T-cell (primary cell): ENCODE results near the gene FBXO4. TPM values are rescaled to one million over a fixed set of nuclear protein-coding genes. Genes with fewer than 3 reads are reported as not detected.
"Not testable (repeated sequence)": the region's sequence is repeated elsewhere in the genome, so short reads cannot be mapped to it uniquely, and the experiment has no call there.

Experiments used
- ATAC-seq, 4 experiments: fragments of 200-7000 bp in 3 of 4; fragments of 150-1000 bp in 1 of 4; cut with Tn5 transposase; replicated peaks in 1 of 4; 1 replicate in 3 of 4; 2 replicates in 1 of 4; pipeline ENCODE4 v1.10.0; 2021; ENCODE audit warnings: moderate library complexity in 3 of 4, mild to moderate bottlenecking in 2 of 4, moderate number of reproducible peaks in 1 of 4
- CTCF ChIA-PET, 2 donors: fragments of 300-600 bp; sonication (Branson Sonifier 250); formaldehyde crosslinking; loops; one replicate each; lab custom pipeline; 2022; ENCODE audit warnings: antibody characterized with exemption in 2 of 2; lab: Charles Lee
- POLR2A ChIA-PET, 2 donors: fragments of 300-600 bp; sonication (Branson Sonifier 250); formaldehyde crosslinking; loops; one replicate each; lab custom pipeline; 2022; ENCODE audit warnings: antibody characterized with exemption in 2 of 2; lab: Charles Lee
- DNase-seq, 35 experiments: peaks; one replicate each; pipeline versions ENCODE4 v3.0.0 to v3.0.0-alpha.2; 2013 to 2023
- H3K27ac ChIP-seq: one replicate; pipeline ENCODE4 v1.5.1; 2013; ENCODE audit warnings: low read length
- H3K27me3 ChIP-seq, 2 experiments: replicated peaks in 1 of 2; 1 replicate in 1 of 2; 2 replicates in 1 of 2; pipeline versions ENCODE4 v1.6.1 to v1.7.0; 2013; ENCODE audit warnings: low read length in 1 of 2, mixed read lengths in 1 of 2; ENCODE audit not compliant: control insufficient read depth in 2 of 2, insufficient read depth in 2 of 2; ENCODE audit errors: extremely low read depth in 1 of 2
- H3K36me3 ChIP-seq, 2 donors: 1 replicate in 1 of 2; 2 replicates in 1 of 2; pipeline versions ENCODE4 v1.6.1 to v1.7.0; 2013; ENCODE audit warnings: low read length in 1 of 2; ENCODE audit not compliant: control insufficient read depth in 2 of 2, insufficient read depth in 1 of 2; ENCODE audit errors: extremely low read depth in 1 of 2
- H3K4me1 ChIP-seq, 2 experiments: 1 replicate in 1 of 2; 2 replicates in 1 of 2; pipeline versions ENCODE4 v1.6.1 to v1.7.0; 2013; ENCODE audit warnings: low read length in 2 of 2, mixed read lengths in 1 of 2; ENCODE audit not compliant: insufficient read depth in 2 of 2, control insufficient read depth in 1 of 2; ENCODE audit errors: extremely low read depth in 1 of 2
- H3K4me3 ChIP-seq, 2 donors: 1 replicate in 1 of 2; 2 replicates in 1 of 2; pipeline versions ENCODE4 v1.5.1 to v1.7.0; 2013; ENCODE audit warnings: mild to moderate bottlenecking in 2 of 2, low read length in 1 of 2, moderate library complexity in 1 of 2; ENCODE audit not compliant: control insufficient read depth in 1 of 2; ENCODE audit errors: extremely low read depth in 1 of 2
- H3K9me3 ChIP-seq: 2 replicates; pipeline ENCODE4 v1.7.0; 2013
- H3K27ac Mint-ChIP-seq, 2 donors: one replicate each; pipeline ENCODE4 v1.8.0; 2020 to 2021; ENCODE audit warnings: mild to moderate bottlenecking in 2 of 2, mixed read lengths in 2 of 2
- H3K27me3 Mint-ChIP-seq, 2 donors: one replicate each; pipeline ENCODE4 v1.8.0; 2021 to 2022; ENCODE audit warnings: mixed read lengths in 2 of 2
- H3K36me3 Mint-ChIP-seq: one replicate; pipeline ENCODE4 v1.8.0; 2021; ENCODE audit warnings: mixed read lengths
- H3K4me1 Mint-ChIP-seq, 3 donors: one replicate each; pipeline ENCODE4 v1.8.0; 2020 to 2022; ENCODE audit warnings: mixed read lengths in 3 of 3, mild to moderate bottlenecking in 1 of 3
- H3K4me3 Mint-ChIP-seq, 3 donors: one replicate each; pipeline ENCODE4 v1.8.0; 2020 to 2022; ENCODE audit warnings: mild to moderate bottlenecking in 3 of 3, mixed read lengths in 3 of 3, moderate library complexity in 3 of 3
- H3K9me3 Mint-ChIP-seq, 3 donors: one replicate each; pipeline ENCODE4 v1.8.0; 2020 to 2022; ENCODE audit warnings: mixed read lengths in 3 of 3
- WGBS: methylation state at CpG from one replicate; pipeline ENCODE4 v1.1.5; 2013; ENCODE audit warnings: missing lambda C conversion rate; ENCODE audit not compliant: insufficient coverage; 5-methylcytosine and 5-hydroxymethylcytosine counted together
- total RNA-seq, 35 experiments: library from RNA in 6 of 35; stranded (reverse) in 6 of 35; fragments of 120-200 nt in 1 of 35; gene quantifications; one replicate each; pipeline versions ENCODE4 v1.2.1 to v1.2.4 and lab custom pipeline; 2013 to 2026

Gene FBXO4
- total RNA-seq, 5 donors from 2014 or later (not counting 1 experiment from before 2014, with no cell fraction given): 11.3 to 17.3 (median 13.7) TPM

DNA sequence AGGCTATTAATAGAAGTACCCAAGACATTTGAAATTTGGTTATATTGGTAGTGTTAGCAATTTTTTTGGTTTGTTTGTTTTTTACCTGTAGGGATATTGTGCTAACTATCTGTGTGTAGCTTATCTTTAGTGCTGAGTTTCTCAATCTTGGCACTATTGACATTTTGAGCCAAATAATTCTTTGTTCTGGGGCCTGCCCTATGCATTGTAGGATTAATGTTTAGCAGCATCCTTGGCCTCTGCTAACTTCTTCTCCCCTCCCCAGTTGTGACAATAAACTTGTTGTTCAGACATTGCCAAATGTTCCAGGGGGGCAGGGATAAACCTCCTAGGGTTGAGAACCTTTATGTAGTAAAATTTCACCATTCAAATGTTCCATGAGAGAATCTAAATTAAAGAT is 4.0 kb downstream of the FBXO4 start:
- Histone ChIP-seq H3K4me3 (no peak overlapping the region), H3K36me3 (peaks cover 0 to 10% of the 10 kb centered on the region in 2 donors), H3K27ac (no peak overlapping the region), H3K27me3 (no peaks in the 10 kb centered on the region), H3K9me3 (no peaks in the 10 kb centered on the region), H3K4me1 (peaks cover 9 to 15% of the 10 kb centered on the region in 2 experiments)
- ChIA-PET POLR2A (interaction anchor here in 1 of 2 donors (0.6 to 1.3 kb wide), 2 partner anchors 9 to 58 kb away, joined by 3 read pairs; no protein-coding TSS in a partner anchor), CTCF (interaction anchor here (0.6 to 2.4 kb wide), 5 partner anchors 10 to 1173 kb away, joined by 3 to 9 read pairs (median 3); no protein-coding TSS in a partner anchor)
- Mint-ChIP-seq H3K36me3 (peaks cover 38% of the 10 kb centered on the region), H3K4me1 (peaks cover 19 to 30% (median 24%) of the 10 kb centered on the region in 3 donors), H3K27ac (no peak overlapping the region), H3K4me3 (no peak overlapping the region), H3K9me3 (no peaks in the 10 kb centered on the region), H3K27me3 (no peaks in the 10 kb centered on the region)
- DNase-seq (no peak), ATAC-seq (no peak)

GRCh38 chr5:41932770-41933169 is 7.7 kb downstream of the FBXO4 start:
- H3K36me3 Mint-ChIP-seq: peaks cover 57% of the 10 kb centered on the region
- Histone ChIP-seq H3K27ac (no peak overlapping the region), H3K9me3 (no peaks in the 10 kb centered on the region), H3K27me3 (no peaks in the 10 kb centered on the region), H3K36me3 (peaks cover 0 to 25% of the 10 kb centered on the region in 2 donors), H3K4me1 (no peaks in the 10 kb centered on the region), H3K4me3 (no peak overlapping the region)
- H3K4me1 Mint-ChIP-seq: peaks cover 0 to 2% (median 0%) of the 10 kb centered on the region in 3 donors
- DNase-seq: no peak
- no peak for ATAC-seq
- no peaks in the 10 kb centered on the region for H3K27me3 Mint-ChIP-seq
- POLR2A ChIA-PET: no interaction called here
- WGBS: no CpG with 5 or more reads among the region's 2 CpGs
- no peak overlapping the region for H3K4me3 Mint-ChIP-seq
- H3K27ac Mint-ChIP-seq: no peak overlapping the region
- H3K9me3 Mint-ChIP-seq: no peaks in the 10 kb centered on the region
- CTCF ChIA-PET: no interaction called here

DNA sequence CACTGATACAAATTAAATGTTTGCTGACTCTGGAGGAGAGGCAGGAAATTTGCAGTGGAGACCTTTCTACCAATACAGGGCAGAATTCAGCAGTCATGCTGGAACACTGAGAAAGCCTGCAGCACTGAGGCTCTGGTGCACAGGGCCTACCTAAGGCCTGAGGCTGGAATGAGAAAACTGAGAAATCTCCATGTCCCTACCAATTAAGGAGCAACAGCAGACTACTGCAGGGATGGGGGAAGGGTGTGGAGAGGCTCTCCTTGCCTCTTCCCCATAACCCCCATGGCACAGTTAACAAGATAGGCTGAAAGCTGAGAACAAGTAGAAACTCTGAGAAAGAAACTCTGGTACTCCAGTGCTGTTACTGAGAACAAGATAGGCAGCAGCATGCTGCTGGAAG is 10.5 kb downstream of the FBXO4 start:
- no peaks in the 10 kb centered on the region for H3K4me1 Mint-ChIP-seq
- POLR2A ChIA-PET: no interaction called here
- no peak for ATAC-seq

DNA sequence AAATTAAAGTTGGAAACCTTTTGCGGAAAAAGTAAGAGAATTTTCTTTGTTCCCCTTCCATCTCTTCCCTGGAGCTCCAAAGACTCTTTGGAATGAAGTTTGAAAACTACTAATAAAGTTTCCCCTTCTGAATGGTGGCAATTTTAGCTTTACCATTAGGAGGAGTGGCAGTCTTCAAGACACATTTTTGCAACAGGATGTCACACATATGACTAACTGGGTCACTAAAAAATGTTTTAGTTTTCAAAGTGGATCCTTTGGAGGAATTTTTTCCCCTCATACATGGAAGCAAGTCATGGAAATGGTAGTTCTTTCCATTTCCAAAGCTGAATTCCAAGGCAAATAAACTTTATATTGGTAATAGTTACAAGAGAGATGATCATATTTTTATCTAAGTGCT is 15.6 kb downstream of the FBXO4 start:
- ChIA-PET CTCF (no interaction called here), POLR2A (interaction anchor here in 1 of 2 donors (0.6 kb wide), 1 partner anchor 159 kb away, joined by 3 read pairs; no protein-coding TSS in a partner anchor)
- Histone ChIP-seq H3K4me1 (no peaks in the 10 kb centered on the region), H3K27me3 (no peaks in the 10 kb centered on the region), H3K4me3 (no peak overlapping the region), H3K9me3 (no peaks in the 10 kb centered on the region), H3K27ac (no peak overlapping the region), H3K36me3 (peaks cover 0 to 9% of the 10 kb centered on the region in 2 donors)
- no peaks in the 10 kb centered on the region for H3K9me3 Mint-ChIP-seq
- ATAC-seq (no peak), DNase-seq (no peak)
- no CpG with 5 or more reads among the region's 1 CpG for WGBS
- no peaks in the 10 kb centered on the region for H3K27me3 Mint-ChIP-seq
- H3K4me1 Mint-ChIP-seq: no peaks in the 10 kb centered on the region
- no peak overlapping the region for H3K27ac Mint-ChIP-seq
- H3K36me3 Mint-ChIP-seq: peaks cover 34% of the 10 kb centered on the region
- no peak overlapping the region for H3K4me3 Mint-ChIP-seq

More for the DNA sequence above, 10.5 kb downstream of the FBXO4 start:
- Histone ChIP-seq H3K4me1 (no peaks in the 10 kb centered on the region), H3K27ac (no peak overlapping the region), H3K4me3 (no peak overlapping the region), H3K9me3 (no peaks in the 10 kb centered on the region), H3K36me3 (peaks cover 0 to 30% of the 10 kb centered on the region in 2 donors), H3K27me3 (no peaks in the 10 kb centered on the region)
- Mint-ChIP-seq H3K36me3 (peaks cover 56% of the 10 kb centered on the region), H3K9me3 (no peaks in the 10 kb centered on the region), H3K4me3 (no peak overlapping the region), H3K27ac (no peak overlapping the region), H3K27me3 (no peaks in the 10 kb centered on the region)
- CTCF ChIA-PET: interaction anchor here in 1 of 2 donors (1.3 kb wide), 1 partner anchor 79 kb away, joined by 4 read pairs; no protein-coding TSS in a partner anchor
- no peak for DNase-seq

- CTCF ChIA-PET, H3K4me1 ChIP-seq, H3K36me3 ChIP-seq, POLR2A ChIA-PET, DNase-seq, H3K4me1 Mint-ChIP-seq, H3K9me3 ChIP-seq, H3K27me3 ChIP-seq, H3K4me3 ChIP-seq, H3K4me3 Mint-ChIP-seq, ATAC-seq, H3K27me3 Mint-ChIP-seq, H3K27ac Mint-ChIP-seq, H3K9me3 Mint-ChIP-seq, H3K27ac ChIP-seq: not testable (repeated sequence)
- peaks cover 16% of the 10 kb centered on the region for H3K36me3 Mint-ChIP-seq
- no CpG with 5 or more reads among the region's 7 CpGs for WGBS
Observed at GRCh38 chr5:41945332-41945955, 20.4 kb downstream of the FBXO4 start.

GRCh38 chr5:41951224-41951623 is 26.1 kb downstream of the FBXO4 start:
- Mint-ChIP-seq H3K27me3 (no peaks in the 10 kb centered on the region), H3K9me3 (peaks cover 4 to 8% (median 4%) of the 10 kb centered on the region in 3 donors), H3K4me3 (no peak overlapping the region), H3K27ac (no peak overlapping the region), H3K4me1 (no peaks in the 10 kb centered on the region), H3K36me3 (no peaks in the 10 kb centered on the region)
- no peaks in the 10 kb centered on the region for H3K4me1 ChIP-seq
- ATAC-seq (no peak), DNase-seq (no peak)
- no peak overlapping the region for H3K4me3 ChIP-seq
- CTCF ChIA-PET: no interaction called here
- H3K9me3 ChIP-seq: no peaks in the 10 kb centered on the region
- H3K27ac ChIP-seq: no peak overlapping the region
- POLR2A ChIA-PET: interaction anchor here in 1 of 2 donors (0.7 kb wide), 1 partner anchor 29 kb away, joined by 3 read pairs; no protein-coding TSS in a partner anchor
- WGBS: 83% methylated on average over 2 of the region's 3 CpGs
- no peaks in the 10 kb centered on the region for H3K36me3 ChIP-seq
- no peaks in the 10 kb centered on the region for H3K27me3 ChIP-seq
